HepG2 (cell line): Measurements from ENCODE around the gene PLEKHG2. TPM values are rescaled to one million over a fixed set of nuclear protein-coding genes. Genes with fewer than 3 reads are reported as not detected.
A peak's percentile ranks its signal among the peaks of the same experiment; 100 is the strongest.

Experiments
- AGO2 ChIP-seq: fragments of 200-400 bp; formaldehyde crosslinking; optimal IDR thresholded peaks from 2 replicates; pipeline ENCODE3; 2017; ENCODE audit warnings: mild to moderate bottlenecking, low read depth, low read length, moderate library complexity
- CREB1 ChIP-seq, 2 experiments: fragments of 450-650 bp in 1 of 2; IDR thresholded peaks; 2 replicates each; pipeline ENCODE4 v1.6.1; 2016 to 2017; ENCODE audit warnings: control low read depth in 1 of 2, mild to moderate bottlenecking in 1 of 2, missing compliant biosample characterization in 1 of 2, missing genetic modification characterization in 1 of 2
- GATAD1 ChIP-seq: IDR thresholded peaks from 2 replicates; pipeline ENCODE4 v1.6.1; 2016; ENCODE audit warnings: missing genetic modification reagents, missing compliant biosample characterization
- HIVEP1 ChIP-seq: sonication (generic); formaldehyde crosslinking; IDR thresholded peaks from 2 replicates; pipeline ENCODE4 v1.4.0; 2020; ENCODE audit warnings: mild to moderate bottlenecking, missing genetic modification reagents
- HNRNPLL ChIP-seq: fragments of 200-400 bp; formaldehyde crosslinking; IDR thresholded peaks from 2 replicates; pipeline ENCODE4 v1.6.1; 2017; ENCODE audit warnings: mild to moderate bottlenecking, low read depth, low read length; ENCODE audit not compliant: poor library complexity, severe bottlenecking
- HNRNPUL1 ChIP-seq: fragments of 200-400 bp; formaldehyde crosslinking; IDR thresholded peaks from 2 replicates; pipeline ENCODE4 v1.6.1; 2017; ENCODE audit warnings: low read depth, mild to moderate bottlenecking, low read length, moderate library complexity
- HOXD1 ChIP-seq: sonication (generic); formaldehyde crosslinking; IDR thresholded peaks from 2 replicates; pipeline ENCODE4 v1.5.0; 2020; ENCODE audit warnings: missing genetic modification reagents
- PAWR ChIP-seq: sonication (generic); formaldehyde crosslinking; IDR thresholded peaks from 2 replicates; pipeline ENCODE4 v1.4.0; 2020; ENCODE audit warnings: missing genetic modification reagents, mild to moderate bottlenecking, borderline replicate concordance
- PAXIP1 ChIP-seq: sonication (generic); formaldehyde crosslinking; conservative IDR thresholded peaks from 2 replicates; pipeline ENCODE4 v1.4.0; 2020; ENCODE audit warnings: mild to moderate bottlenecking, missing genetic modification reagents, moderate library complexity
- PPARG ChIP-seq: conservative IDR thresholded peaks from 2 replicates; pipeline ENCODE4 v1.6.1; 2016; ENCODE audit warnings: missing biosample characterization, missing genetic modification reagents
- SP5 ChIP-seq: IDR thresholded peaks from 2 replicates; pipeline ENCODE4 v1.6.1; 2016; ENCODE audit warnings: low read depth, borderline replicate concordance
- SRY ChIP-seq: sonication (generic); formaldehyde crosslinking; IDR thresholded peaks from 2 replicates; pipeline ENCODE4 v1.8.0; 2022; ENCODE audit warnings: mild to moderate bottlenecking, missing genetic modification reagents
- THAP11 ChIP-seq: IDR thresholded peaks from 2 replicates; pipeline ENCODE4 v1.6.1; 2016; ENCODE audit warnings: missing biosample characterization, missing genetic modification reagents
- ZBTB7B ChIP-seq: sonication (generic); formaldehyde crosslinking; IDR thresholded peaks from 2 replicates; pipeline ENCODE4 v1.4.0; 2020; ENCODE audit warnings: missing genetic modification reagents
- ZFP82 ChIP-seq: sonication (generic); formaldehyde crosslinking; IDR thresholded peaks from 2 replicates; pipeline ENCODE4 v1.5.1; 2020; ENCODE audit warnings: mild to moderate bottlenecking, missing genetic modification reagents, borderline replicate concordance
- ZNF207 ChIP-seq: fragments of 450-650 bp; IDR thresholded peaks from 2 replicates; pipeline ENCODE4 v1.6.1; 2016; ENCODE audit warnings: antibody characterized with exemption, borderline replicate concordance
- ZNF569 ChIP-seq: sonication (generic); formaldehyde crosslinking; IDR thresholded peaks from 2 replicates; pipeline ENCODE4 v1.5.0; 2020; ENCODE audit warnings: mild to moderate bottlenecking, missing genetic modification reagents, moderate library complexity, borderline replicate concordance
- ZNF773 ChIP-seq: sonication (generic); formaldehyde crosslinking; IDR thresholded peaks from 2 replicates; pipeline ENCODE4 v1.4.0; 2020; ENCODE audit warnings: missing genetic modification reagents, borderline replicate concordance
- ZNF775 ChIP-seq: sonication (generic); formaldehyde crosslinking; IDR thresholded peaks from 2 replicates; pipeline ENCODE4 v1.4.0; 2020; ENCODE audit warnings: missing genetic modification reagents, mild to moderate bottlenecking, moderate library complexity, borderline replicate concordance
- polyA plus RNA-seq, 8 experiments: library from polyadenylated mRNA; depleted of rRNA in 3 of 8; stranded (reverse) in 7 of 8; unstranded in 1 of 8; fragments of >200 nt; fragmentation: Illumina TruSeq in 4 of 8; extraction: Trizol in 4 of 8; gene quantifications; 2 replicates each; pipeline versions ENCODE4 v1.2.1 to v1.2.3, GENCODE V29; 2011 to 2016; ENCODE audit warnings: low read depth in 4 of 8, missing spikeins in 1 of 8, mixed read lengths in 1 of 8; ENCODE audit not compliant: insufficient read depth in 1 of 8
- total RNA-seq, 5 experiments: library from RNA; depleted of rRNA; stranded (reverse); fragments of >200 nt; fragmentation: Illumina TruSeq; extraction: Trizol; gene quantifications; 2 replicates each; pipeline ENCODE4 v1.2.3, GENCODE V29; 2016; ENCODE audit warnings: low read depth in 1 of 5
- TF ChIP-seq, protein P1 (sequence below): IDR thresholded peaks from 2 replicates; pipeline ENCODE4 v1.6.1; 2012; ENCODE audit warnings: inconsistent platforms
- TF ChIP-seq, protein P2 (sequence below): sonication (generic); formaldehyde crosslinking; IDR thresholded peaks from 2 replicates; pipeline ENCODE4 v1.4.0; 2020; ENCODE audit warnings: missing genetic modification reagents, borderline replicate concordance

The PLEKHG2 gene
- total and polyA plus RNA-seq, 2 of the 13 experiments (the other 11 are each of a cell fraction or from before 2014, with no cell fraction given): 3.6 to 6.8 TPM

DNA sequence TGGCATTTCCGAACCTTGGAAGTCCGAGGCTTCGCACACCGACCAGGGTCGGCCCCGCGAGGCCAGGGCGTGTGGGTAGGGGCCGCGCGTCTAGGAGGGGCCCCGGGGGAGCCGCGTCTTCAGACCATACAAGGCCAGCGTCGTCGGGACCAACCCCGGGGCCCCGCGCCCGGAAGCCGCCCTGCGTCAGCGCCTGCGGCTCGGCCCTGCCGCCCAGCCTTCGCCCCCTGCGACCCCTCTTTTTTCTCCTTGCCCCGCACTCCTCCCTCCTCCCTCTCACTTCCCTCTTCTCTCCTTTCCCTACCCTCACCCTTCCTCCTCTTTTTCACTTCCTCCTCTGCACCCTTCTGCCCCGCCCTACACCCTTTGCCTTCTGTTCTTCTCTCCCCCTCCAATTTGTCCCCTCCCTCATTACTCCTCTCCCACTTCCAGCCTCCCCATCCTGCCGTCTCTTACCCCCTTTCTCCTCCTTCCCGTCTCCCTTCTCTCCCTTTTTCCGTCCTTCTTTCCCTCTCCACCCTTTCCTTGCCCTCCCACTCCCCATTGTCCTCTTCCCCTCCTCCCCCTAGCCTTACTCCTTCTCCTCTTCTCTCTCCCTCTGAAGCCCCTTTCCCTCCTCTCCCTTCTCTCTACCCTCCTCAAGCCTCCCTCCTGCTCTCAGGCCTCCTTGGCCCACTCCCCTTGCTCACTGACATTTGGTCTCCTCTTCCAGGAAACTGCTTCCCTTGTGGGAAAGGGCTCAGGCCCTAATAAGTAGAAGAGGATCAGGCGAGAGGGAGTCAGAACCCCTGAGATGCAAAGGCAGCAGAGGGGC, 2.2 kb upstream of the PLEKHG2 start (continued):
- TF ChIP-seq ZNF773 (CRISPR knock-in tag) (no peak), SRY (CRISPR knock-in tag) (peak; percentile 66; the same call in 1 of the 2 replicates), SP5 (CRISPR knock-in tag) (no peak), HOXD1 (CRISPR knock-in tag) (no peak), GATAD1 (CRISPR knock-in tag) (0 out of 2 replicates have a peak, but pooled peaks have one; percentile 11), HNRNPUL1 (no peak), PAXIP1 (peak; percentile 37), ZNF207 (no peak), HNRNPLL (no peak), THAP11 (CRISPR knock-in tag) (peak; percentile 20; the same call in 1 of the 2 replicates), HIVEP1 (no peak), PAWR (CRISPR knock-in tag) (no peak), CREB1 (IDR thresholded peaks at IDR 0.05) (no peak), CREB1 (CRISPR knock-in tag; IDR thresholded peaks at IDR 0.05) (no peak), ZFP82 (CRISPR knock-in tag) (no peak), AGO2 (peak; percentile 88), ZBTB7B (CRISPR knock-in tag) (peak; percentile 73; the same call in 1 of the 2 replicates), ZNF569 (CRISPR knock-in tag) (no peak), ZNF775 (CRISPR knock-in tag) (no peak), PPARG (CRISPR knock-in tag) (no peak)
- TF ChIP-seq, protein P1, sequence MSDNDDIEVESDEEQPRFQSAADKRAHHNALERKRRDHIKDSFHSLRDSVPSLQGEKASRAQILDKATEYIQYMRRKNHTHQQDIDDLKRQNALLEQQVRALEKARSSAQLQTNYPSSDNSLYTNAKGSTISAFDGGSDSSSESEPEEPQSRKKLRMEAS: peak; percentile 53; the same call in 1 of the 2 replicates
- TF ChIP-seq, protein P2, sequence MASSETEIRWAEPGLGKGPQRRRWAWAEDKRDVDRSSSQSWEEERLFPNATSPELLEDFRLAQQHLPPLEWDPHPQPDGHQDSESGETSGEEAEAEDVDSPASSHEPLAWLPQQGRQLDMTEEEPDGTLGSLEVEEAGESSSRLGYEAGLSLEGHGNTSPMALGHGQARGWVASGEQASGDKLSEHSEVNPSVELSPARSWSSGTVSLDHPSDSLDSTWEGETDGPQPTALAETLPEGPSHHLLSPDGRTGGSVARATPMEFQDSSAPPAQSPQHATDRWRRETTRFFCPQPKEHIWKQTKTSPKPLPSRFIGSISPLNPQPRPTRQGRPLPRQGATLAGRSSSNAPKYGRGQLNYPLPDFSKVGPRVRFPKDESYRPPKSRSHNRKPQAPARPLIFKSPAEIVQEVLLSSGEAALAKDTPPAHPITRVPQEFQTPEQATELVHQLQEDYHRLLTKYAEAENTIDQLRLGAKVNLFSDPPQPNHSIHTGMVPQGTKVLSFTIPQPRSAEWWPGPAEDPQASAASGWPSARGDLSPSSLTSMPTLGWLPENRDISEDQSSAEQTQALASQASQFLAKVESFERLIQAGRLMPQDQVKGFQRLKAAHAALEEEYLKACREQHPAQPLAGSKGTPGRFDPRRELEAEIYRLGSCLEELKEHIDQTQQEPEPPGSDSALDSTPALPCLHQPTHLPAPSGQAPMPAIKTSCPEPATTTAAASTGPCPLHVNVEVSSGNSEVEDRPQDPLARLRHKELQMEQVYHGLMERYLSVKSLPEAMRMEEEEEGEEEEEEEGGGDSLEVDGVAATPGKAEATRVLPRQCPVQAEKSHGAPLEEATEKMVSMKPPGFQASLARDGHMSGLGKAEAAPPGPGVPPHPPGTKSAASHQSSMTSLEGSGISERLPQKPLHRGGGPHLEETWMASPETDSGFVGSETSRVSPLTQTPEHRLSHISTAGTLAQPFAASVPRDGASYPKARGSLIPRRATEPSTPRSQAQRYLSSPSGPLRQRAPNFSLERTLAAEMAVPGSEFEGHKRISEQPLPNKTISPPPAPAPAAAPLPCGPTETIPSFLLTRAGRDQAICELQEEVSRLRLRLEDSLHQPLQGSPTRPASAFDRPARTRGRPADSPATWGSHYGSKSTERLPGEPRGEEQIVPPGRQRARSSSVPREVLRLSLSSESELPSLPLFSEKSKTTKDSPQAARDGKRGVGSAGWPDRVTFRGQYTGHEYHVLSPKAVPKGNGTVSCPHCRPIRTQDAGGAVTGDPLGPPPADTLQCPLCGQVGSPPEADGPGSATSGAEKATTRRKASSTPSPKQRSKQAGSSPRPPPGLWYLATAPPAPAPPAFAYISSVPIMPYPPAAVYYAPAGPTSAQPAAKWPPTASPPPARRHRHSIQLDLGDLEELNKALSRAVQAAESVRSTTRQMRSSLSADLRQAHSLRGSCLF (CRISPR knock-in tag): no peak
